ENCODE measurements around the gene ATP6AP2. TPM values are rescaled to one million over a fixed set of nuclear protein-coding genes. Genes with fewer than 3 reads are reported as not detected.

Gene ATP6AP2
- 100 to 1,000 TPM; 213 to 287 (median 270) TPM for total RNA-seq

- peak; percentile 74 to 95 for TF ChIP-seq POLR2A (IDR thresholded peaks at IDR 0.05)
- TF ChIP-seq CTCF (IDR thresholded peaks at IDR 0.05): no peak
- intact Hi-C loops (cut with DNase I): no loop called here
- peak within 1 kb of the TSS; percentile 76 to 84 (median 76) for H3K27ac ChIP-seq
- no peaks in the 10 kb centered on the region for H3K27me3 ChIP-seq
- DNase-seq: peak; percentile 91 to 94
- peak within 1 kb of the TSS; percentile 58 to 70 (median 62) for H3K4me3 ChIP-seq (replicated peaks in 1 of 3)
- no peaks in the 10 kb centered on the region for H3K9me3 ChIP-seq
- H3K36me3 ChIP-seq: no peaks in the 10 kb centered on the region
- H3K4me1 ChIP-seq: peaks cover 0 to 7% of the 10 kb centered on the region in 2 donors
- WGBS, 2 donors: 0% methylated on average over 2 to 16 of the region's 89 CpGs
Measured at GRCh38 chrX:40580537-40581335, at the start of gene ATP6AP2. ATP6AP2 (plus strand) TSS chrX:40580970; CDS start chrX:40581066, 96 bp downstream.

- H3K36me3 ChIP-seq: no peaks in the 10 kb centered on the region
- no peaks in the 10 kb centered on the region for H3K27me3 ChIP-seq
- H3K4me1 ChIP-seq: no peaks in the 10 kb centered on the region
- no peaks in the 10 kb centered on the region for H3K9me3 ChIP-seq
- no peak overlapping the region for H3K4me3 ChIP-seq (replicated peaks in 1 of 3)
- WGBS, 2 donors: 70 to 74% methylated on average over 11 of the region's 16 CpGs
- DNase-seq: no peak
- no peak overlapping the region for H3K27ac ChIP-seq
- TF ChIP-seq CTCF (IDR thresholded peaks at IDR 0.05) (no peak), POLR2A (IDR thresholded peaks at IDR 0.05) (no peak)
- intact Hi-C loops (cut with DNase I): no loop called here
Measured at GRCh38 chrX:40531056-40531826, 49.5 kb upstream of the ATP6AP2 start.

- peaks cover 0 to 5% of the 10 kb centered on the region in 2 donors for H3K4me1 ChIP-seq
- no peak overlapping the region for H3K4me3 ChIP-seq (replicated peaks in 1 of 3)
- H3K27me3 ChIP-seq: no peaks in the 10 kb centered on the region
- no peak for DNase-seq
- intact Hi-C loops (cut with DNase I): no loop called here
- no peaks in the 10 kb centered on the region for H3K9me3 ChIP-seq
- 93% methylated on average over 4 of the region's 4 CpGs for WGBS, 2 donors
- TF ChIP-seq CTCF (IDR thresholded peaks at IDR 0.05): no peak
- TF ChIP-seq POLR2A (IDR thresholded peaks at IDR 0.05): no peak
- no peaks in the 10 kb centered on the region for H3K36me3 ChIP-seq
- no peak overlapping the region for H3K27ac ChIP-seq
Measured at GRCh38 chrX:40537310-40537709, 43.5 kb upstream of the ATP6AP2 start.

GRCh38 chrX:40538406-40538805 is 42.4 kb upstream of the ATP6AP2 start:
- H3K27me3 ChIP-seq: no peaks in the 10 kb centered on the region
- no peaks in the 10 kb centered on the region for H3K9me3 ChIP-seq
- no peak overlapping the region for H3K27ac ChIP-seq
- DNase-seq: no peak
- TF ChIP-seq CTCF (IDR thresholded peaks at IDR 0.05): no peak
- no peak for TF ChIP-seq POLR2A (IDR thresholded peaks at IDR 0.05)
- peaks cover 2 to 7% of the 10 kb centered on the region in 2 donors for H3K4me1 ChIP-seq
- WGBS, 2 donors: 85 to 90% methylated on average over 5 of the region's 5 CpGs
- no peaks in the 10 kb centered on the region for H3K36me3 ChIP-seq
- intact Hi-C loops (cut with DNase I): no loop called here
- no peak overlapping the region for H3K4me3 ChIP-seq (replicated peaks in 1 of 3)

Measured in thyroid gland (tissue), 4 donors.